ENCODE measurements around the gene KCNS1.

DNA sequence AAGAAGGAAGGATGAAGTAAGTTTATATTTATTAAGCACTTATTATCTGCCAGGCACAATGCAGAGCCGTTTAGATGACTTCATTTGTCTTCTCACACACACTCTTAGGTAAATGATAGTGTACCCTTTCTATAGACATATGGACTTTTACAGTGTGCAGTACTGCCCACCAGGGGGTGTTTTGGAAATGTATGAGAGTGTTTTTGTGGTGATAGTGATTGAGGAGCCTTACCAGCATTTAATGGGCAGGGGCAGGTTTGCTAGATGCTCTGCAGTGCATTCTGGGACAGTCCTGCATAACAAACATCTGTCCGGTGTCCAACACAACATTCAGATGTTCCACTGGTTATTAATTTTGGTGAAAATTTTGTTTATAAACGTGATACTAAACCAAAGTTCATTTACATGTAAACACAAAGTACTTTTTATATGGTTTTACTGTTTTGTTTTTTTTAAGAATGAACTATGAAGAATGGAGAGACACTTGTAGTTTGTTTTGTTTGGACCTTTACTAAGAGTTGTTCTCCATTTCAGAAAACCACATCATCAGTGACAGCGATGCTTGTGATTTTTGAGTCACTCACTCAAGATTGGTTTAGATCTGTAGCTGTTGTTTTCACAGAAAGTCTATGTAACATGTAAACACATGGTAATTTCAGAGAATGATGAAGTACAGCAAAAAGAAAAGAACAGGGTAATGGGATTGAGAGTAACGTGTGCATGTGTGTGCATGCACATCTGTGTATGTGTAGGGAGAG lies 19.9 kb downstream of the KCNS1 start:
- TF ChIP-seq, protein P1, sequence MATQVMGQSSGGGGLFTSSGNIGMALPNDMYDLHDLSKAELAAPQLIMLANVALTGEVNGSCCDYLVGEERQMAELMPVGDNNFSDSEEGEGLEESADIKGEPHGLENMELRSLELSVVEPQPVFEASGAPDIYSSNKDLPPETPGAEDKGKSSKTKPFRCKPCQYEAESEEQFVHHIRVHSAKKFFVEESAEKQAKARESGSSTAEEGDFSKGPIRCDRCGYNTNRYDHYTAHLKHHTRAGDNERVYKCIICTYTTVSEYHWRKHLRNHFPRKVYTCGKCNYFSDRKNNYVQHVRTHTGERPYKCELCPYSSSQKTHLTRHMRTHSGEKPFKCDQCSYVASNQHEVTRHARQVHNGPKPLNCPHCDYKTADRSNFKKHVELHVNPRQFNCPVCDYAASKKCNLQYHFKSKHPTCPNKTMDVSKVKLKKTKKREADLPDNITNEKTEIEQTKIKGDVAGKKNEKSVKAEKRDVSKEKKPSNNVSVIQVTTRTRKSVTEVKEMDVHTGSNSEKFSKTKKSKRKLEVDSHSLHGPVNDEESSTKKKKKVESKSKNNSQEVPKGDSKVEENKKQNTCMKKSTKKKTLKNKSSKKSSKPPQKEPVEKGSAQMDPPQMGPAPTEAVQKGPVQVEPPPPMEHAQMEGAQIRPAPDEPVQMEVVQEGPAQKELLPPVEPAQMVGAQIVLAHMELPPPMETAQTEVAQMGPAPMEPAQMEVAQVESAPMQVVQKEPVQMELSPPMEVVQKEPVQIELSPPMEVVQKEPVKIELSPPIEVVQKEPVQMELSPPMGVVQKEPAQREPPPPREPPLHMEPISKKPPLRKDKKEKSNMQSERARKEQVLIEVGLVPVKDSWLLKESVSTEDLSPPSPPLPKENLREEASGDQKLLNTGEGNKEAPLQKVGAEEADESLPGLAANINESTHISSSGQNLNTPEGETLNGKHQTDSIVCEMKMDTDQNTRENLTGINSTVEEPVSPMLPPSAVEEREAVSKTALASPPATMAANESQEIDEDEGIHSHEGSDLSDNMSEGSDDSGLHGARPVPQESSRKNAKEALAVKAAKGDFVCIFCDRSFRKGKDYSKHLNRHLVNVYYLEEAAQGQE (IDR thresholded peaks at IDR 0.05; ENCODE audit: low read depth): no peak
- TF ChIP-seq, protein P2, sequence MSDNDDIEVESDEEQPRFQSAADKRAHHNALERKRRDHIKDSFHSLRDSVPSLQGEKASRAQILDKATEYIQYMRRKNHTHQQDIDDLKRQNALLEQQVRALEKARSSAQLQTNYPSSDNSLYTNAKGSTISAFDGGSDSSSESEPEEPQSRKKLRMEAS (IDR thresholded peaks at IDR 0.05): no peak
- TF ChIP-seq EGR1 (IDR thresholded peaks at IDR 0.05): no peak
